HG03095 (cell line): Measurements from ENCODE around the gene AURKB.

Experiments
- ATAC-seq: cut with Tn5 transposase; IDR thresholded peaks from one replicate; pipeline ENCODE4 v1.9.1; 2021; ENCODE audit warnings: moderate library complexity; ENCODE audit not compliant: unreplicated experiment

The AURKB gene

DNA sequence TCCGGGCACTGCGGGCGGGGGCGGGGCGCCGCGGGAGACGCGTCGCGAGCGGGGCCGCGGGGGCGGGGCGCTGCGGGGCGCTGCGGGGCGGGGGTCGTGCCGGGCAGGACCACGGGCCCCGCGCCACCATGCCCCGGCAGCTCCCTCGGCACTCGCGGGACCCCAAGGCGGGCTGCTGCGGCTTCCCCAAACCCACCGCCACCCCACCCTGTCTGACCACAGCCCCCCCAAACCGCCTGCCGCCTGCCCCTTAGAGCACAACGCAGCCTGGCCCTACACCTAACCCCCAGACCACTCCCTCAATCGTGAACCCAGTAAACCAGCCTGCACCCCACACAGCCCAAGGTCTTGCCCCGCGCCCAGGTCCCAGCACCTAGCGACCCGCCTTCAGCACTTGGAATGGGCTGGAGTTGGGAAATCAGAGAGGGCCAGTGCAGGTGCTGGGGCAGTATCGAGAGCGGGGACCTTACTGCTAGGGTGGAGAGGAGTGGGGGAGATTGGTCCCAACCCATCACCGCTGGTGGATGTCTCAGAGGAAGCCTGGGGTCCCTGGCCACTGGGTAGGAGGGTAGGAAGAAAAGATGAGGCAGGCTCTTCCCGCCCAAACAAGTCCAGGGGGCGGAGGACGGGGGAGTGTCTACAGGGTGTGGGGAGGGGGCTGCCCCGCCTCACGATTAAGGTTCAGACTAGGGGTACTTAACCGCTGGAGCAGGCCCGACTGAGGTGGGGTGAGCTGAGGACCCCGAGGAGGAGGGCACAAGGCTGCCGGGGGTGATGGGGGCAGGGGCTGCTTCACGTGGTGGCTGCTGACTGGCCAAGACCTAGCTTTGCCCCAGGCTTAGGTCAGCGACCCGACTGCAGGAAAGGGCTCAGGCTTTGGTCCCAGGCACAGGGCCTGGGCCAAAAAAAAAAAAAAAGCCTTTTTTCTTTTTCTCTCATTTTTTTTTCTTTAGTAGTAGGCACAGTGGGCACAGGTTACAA lies 47.1 kb downstream of the AURKB start:
- no peak for ATAC-seq

DNA sequence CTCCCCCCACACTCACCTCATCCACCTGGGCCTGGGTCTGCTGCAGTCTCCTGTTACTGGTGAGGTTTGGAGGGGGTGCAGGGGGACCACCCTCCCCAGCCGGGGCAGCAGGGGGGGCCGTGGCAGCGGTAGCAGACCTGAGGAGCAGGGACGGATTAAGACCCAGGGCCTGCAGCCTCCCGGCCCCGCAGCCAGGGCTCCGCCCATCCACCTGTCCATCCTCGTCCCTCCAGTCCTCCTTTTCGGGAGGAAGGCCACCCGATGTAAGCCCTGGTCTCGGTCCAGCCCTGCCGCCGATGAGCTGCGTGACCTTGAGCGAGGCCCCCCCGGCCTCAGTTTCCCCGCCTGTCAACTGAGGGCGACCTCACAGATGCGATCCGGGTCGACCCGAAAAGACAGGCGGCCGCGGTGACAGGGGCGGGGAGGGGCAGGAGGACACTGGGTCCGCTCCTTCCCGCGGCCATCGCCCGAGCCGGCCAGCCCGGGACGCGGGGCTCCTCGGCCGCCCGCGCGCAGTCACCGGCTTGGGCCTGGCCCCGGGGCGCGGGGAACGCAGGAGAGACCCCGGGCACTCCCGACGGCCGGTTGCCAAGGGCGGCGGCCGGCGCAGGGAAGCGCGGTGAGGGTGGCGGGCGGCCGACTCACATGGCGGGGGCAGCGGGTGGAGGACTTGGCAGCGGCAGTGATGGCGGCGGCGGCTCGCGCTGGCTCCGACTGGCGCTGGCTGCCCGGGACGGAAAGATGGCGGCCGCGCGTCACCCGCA lies 48.0 kb downstream of the AURKB start, which contains the start of gene VAMP2:
Gene VAMP2 (minus strand): TSS at position 716 of the 764 bp plus-strand sequence. CDS start 69 bp downstream, at position 647.
- ATAC-seq: no peak

DNA sequence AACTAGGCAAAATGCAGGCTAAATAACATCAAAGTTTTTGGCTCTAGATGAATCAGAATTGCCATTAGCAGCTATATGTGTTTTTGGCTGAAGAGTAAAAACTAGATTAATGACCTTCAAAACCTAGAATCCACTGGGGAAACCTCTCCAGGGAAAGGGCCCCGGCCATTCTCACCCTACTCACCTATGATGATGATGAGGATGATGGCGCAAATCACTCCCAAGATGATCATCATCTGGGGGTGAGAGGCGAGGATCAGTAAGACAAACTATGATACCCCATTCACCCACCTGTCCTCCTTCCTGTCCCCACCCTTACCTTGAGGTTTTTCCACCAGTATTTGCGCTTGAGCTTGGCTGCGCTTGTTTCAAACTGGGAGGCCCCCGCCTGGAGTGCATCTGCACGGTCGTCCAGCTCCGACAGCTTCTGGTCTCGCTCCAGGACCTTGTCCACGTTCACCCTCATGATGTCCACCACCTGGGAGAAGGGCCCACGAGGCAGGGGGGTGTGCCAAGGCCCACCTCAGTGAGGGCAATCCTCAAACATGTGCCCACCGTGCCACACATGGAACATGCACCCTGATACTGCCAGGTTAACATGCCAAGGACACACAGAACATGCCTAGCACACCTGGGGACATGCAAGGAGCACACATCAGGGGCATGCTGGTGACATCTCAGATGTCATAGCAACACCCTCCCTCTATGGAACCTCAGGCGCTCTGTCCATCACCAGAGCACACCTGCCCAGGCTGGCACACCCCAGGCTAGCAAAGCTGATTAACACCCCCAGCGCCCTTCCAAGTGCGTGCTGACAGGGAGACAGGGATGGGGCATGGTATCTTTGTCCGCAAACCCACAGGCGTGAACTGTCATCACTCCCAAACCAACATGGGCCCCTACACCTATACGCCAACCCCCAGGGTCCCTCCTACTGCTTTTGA lies 48.8 kb downstream of the AURKB start:
- ATAC-seq: no peak

DNA sequence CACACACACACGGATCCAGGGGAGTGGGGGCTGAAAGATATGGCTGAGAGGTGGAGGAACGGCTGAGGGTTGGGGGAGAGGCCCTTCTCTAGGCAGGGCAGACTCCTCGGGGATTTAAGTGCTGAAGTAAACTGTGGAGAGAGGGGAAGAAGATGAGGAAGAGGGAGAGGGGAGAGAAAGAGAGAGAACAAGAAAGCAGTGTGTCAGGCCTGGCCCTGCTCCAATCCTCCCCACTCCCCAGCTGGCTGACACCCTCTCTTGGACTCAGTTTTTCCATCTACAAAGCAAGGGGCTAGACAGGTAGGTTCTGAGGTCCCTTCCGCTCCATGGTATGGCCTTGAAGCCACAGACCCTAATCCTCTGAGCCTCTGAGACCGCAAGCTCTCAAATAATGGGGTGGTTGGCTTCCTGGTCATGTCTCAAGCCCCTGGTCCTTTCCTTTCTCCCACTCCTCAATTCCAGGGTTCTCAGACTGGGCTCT lies 49.6 kb downstream of the AURKB start:
- ATAC-seq: no peak

DNA sequence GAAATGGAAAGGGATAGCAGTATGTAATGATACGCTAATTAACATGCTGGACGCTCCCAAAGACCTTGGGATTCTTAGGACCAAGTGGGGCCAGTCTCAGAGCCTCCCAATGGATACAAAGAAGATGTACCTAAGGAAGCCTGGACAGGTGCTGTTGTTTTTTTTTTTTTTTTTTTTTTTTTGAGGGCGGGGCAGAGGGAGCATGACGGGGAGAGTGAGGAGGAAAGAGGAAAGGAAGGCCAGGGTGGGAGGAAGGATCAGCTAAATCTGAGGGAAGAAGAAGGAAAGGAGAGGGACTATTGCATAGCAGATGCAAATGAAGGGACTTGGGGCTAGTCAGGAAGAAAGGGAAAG lies 50.2 kb downstream of the AURKB start:
- ATAC-seq: no peak

DNA sequence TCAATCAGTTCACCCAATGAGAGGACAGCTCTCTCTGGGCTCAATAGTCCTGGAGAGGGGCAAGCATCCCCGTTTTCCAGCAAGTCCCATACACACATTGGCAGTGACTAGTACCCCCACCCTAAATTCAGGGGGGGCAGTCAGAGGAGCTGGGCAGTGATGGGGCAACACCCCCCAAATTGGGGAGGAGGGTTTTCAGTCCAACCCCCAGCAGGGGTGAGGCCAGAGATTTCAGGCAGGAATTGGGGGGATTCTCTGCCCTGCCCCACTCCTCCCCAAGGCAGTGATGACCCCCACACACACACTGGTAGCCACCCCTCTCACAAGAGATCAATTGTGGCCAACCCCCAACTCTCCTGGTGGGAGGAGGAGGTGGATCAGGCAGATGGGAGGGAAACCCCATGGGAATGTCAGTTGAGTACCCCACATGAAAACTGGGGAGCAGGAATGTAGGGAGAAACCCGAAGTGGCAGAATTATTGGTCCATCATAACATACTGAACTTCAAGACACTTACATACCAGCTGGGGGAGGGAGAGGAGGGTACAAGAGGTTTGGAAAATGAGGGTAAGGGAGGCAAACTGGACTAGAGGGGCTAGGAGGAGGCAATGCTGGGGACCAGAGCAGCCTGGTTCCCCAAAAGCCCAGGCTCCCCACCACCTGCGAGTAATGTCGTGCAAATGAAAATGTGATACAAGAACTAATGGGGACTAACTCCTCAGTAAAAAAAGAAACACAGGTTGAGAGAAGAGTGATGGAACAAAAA lies 50.7 kb downstream of the AURKB start:
- ATAC-seq: no peak

DNA sequence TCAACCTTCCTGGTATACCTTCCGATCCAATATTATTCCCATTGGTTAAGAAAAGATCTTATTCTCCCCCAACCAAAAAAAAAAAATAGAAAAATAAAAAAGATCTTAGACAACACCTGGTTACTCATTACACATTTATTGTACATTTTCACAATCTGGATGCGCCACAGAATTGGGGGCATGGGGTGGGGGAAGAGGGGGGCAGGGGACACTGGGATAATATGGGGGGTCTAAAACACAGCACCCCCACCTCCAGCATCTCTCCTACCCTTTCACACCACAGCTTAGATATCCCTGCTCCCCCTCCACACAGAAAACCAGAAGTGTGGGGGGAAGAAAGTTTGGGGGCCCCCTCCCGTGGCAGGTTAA lies 51.4 kb downstream of the AURKB start:
- ATAC-seq: no peak

DNA sequence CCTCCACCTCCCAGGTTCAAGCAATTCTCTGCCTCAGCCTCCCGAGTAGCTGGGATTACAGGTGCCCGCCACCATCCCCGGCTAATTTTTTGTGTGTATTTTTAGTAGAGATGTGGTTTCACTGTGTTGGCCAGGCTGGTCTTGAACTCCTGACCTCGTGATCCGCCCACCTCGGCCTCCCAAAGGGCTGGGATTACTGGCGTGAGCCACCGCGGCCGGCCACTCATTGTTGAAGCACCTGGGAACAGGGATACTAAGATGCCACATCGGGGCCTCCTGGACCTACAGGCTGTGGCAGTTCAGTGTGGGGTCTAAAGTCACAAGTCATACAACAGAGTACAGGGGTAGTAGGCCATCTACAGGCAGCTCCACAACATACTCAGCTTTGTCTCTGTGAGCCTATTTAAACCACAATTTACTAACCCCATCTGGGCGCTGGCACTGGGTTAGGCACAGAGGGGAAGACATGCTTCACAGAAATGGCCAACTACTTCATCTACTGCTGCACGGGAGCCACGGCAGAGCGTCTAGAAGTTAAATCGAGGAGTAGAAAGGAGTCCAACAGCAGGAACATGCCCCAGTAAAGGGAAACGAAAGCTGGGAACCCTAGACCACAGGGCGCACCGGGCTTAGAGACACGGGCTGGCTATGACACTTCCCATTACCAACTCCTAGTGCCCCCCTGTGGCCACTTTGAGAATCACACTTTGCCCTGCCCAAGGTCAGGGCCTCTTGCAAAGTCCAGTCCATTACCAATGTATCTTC lies 51.9 kb downstream of the AURKB start:
- ATAC-seq: no peak

DNA sequence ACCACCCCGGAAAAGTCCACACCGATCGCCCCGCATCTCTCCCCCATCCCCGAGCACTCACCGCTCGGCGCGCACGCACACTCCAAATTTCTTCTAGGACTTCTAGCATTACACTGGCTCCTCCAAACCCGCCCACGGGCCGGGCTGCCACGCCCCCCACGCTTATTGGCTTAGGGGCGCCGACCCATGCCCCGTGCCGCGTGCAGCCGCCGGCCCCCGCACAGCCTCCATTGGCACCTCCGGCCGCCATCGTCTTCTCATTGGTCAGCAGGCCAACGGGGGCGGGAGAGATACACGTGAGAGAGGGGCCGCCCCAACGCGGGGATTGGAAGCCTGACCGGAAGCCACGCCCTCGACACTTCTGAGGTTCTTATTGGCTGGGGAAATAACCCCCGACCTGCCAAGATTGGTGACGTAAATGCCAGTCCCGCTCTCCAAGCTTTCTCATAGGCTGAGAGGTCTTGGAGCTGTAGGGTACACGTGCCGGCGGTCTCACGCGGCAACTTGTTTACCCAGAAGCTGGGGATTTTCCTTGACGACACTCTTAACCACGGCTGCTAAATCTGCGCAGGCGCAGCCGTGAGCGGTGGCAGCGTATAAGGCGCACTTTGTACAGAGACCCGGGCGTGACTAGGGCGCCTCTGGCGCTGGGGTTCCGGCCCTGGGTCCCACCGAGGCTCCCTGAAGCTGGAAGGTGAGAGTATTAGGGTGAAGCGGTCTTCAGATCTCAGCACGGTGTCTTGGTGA lies 54.0 kb downstream of the AURKB start:
- ATAC-seq: peak; percentile 72

DNA sequence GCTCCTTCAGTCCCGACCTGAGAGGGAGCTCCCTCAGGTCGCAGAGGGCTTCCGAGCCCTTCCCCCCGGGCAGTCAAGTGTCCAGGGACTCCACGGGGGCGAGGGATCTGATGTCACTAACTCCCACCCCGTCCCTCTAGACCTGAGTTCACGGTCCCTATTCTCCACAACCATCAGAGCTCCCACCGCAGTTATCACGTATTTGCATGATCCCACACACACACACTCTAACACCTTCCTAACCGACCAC lies 54.5 kb downstream of the AURKB start:
- ATAC-seq: no peak

DNA sequence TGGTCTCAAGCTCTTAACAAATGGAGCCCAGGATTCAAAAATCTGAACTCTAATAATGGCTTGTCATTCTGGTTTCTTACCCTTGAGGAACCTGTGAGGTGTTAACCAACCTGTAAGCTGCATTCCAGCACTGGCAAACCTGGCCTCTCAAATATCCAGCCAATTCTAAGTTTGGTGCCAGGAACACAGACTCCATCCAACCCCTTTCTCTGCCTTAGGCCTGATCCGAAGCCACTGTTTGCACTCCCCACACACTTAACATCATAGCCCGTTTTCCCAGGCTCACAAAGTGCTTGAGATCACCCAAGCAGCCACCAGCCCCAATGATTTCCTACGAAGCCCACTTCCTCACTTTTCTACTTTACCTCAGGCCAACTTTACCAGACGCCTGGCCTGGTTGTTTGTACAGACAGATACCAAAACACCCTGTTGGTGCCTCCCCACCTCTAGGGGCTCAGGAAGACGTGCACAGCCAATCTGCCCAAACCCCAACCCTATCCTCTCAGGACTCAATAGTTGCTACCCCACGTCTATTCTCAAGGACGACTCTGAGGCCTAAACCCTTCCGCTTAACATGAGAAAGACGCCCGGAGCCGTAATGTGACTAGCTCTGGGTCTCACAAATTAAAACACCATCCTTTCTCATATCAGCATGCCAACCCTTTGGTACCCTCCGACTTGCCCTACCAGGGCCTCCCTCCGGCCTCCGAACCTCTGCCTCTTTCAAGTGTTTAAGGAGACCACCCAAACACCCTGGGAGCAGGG lies 55.0 kb downstream of the AURKB start:
- ATAC-seq: no peak
